Tibial nerve (tissue), 4 donors: ENCODE data around the gene PIN1. TPM values are rescaled to one million over a fixed set of nuclear protein-coding genes. Genes with fewer than 3 reads are reported as not detected.

Experiments
- DNase-seq, 2 donors: peaks; one replicate each; pipeline ENCODE4 v3.0.0-alpha.2; 2019; ENCODE audit warnings: low spot score in 2 of 2
- H3K27ac ChIP-seq, 4 donors: fragments of 200-600 bp; sonication (generic) in 3 of 4; one replicate each; pipeline ENCODE4 v1.5.1; 2017 to 2019; ENCODE audit warnings: mild to moderate bottlenecking in 1 of 4
- H3K27me3 ChIP-seq, 2 donors: fragments of 200-600 bp; sonication (generic) in 1 of 2; one replicate each; pipeline versions ENCODE4 v1.5.1 to v1.6.0; 2017 to 2019
- H3K36me3 ChIP-seq, 3 donors: fragments of 200-600 bp; sonication (generic); one replicate each; pipeline ENCODE4 v1.5.1; 2018 to 2019
- H3K4me1 ChIP-seq, 4 donors: fragments of 200-600 bp; sonication (generic) in 3 of 4; one replicate each; pipeline ENCODE4 v1.5.1; 2017 to 2019
- H3K4me3 ChIP-seq, 4 donors: fragments of 200-600 bp; sonication (generic) in 3 of 4; one replicate each; pipeline ENCODE4 v1.5.1; 2017 to 2019; ENCODE audit warnings: mild to moderate bottlenecking in 1 of 4, moderate library complexity in 1 of 4
- H3K9me3 ChIP-seq, 4 donors: fragments of 200-600 bp; sonication (generic) in 3 of 4; one replicate each; pipeline ENCODE4 v1.5.1; 2017 to 2019
- EP300 ChIP-seq, 2 donors: sonication (generic); formaldehyde crosslinking; IDR thresholded peaks; one replicate each; pipeline ENCODE4 v1.6.1; 2017; ENCODE audit warnings: antibody characterized with exemption in 2 of 2, mild to moderate bottlenecking in 1 of 2
- POLR2A ChIP-seq, 2 donors: fragments of 450-650 bp; IDR thresholded peaks; one replicate each; pipeline ENCODE4 v1.6.1; 2017; ENCODE audit warnings: antibody characterized with exemption in 2 of 2, mild to moderate bottlenecking in 2 of 2, moderate library complexity in 2 of 2
- WGBS, 2 donors: methylation state at CpG; one replicate each; pipeline ENCODE4 v1.1.5; 2018; 5-methylcytosine and 5-hydroxymethylcytosine counted together
- total RNA-seq, 4 donors: library from RNA; depleted of rRNA; stranded (reverse); fragments of >200 nt; gene quantifications; one replicate each; pipeline ENCODE4 v1.1.0, GENCODE V29; 2016
- TF ChIP-seq, protein P1 (sequence below), 5 experiments: fragments of 200-600 bp in 3 of 5; fragments of 450-650 bp in 2 of 5; sonication (generic) in 3 of 5; IDR thresholded peaks; one replicate each; pipeline ENCODE4 v1.5.1; 2016 to 2019; ENCODE audit warnings: antibody characterized with exemption in 5 of 5, mild to moderate bottlenecking in 3 of 5, moderate library complexity in 2 of 5

PIN1 gene
- total RNA-seq, 4 donors from 2014 or later = 90.6 to 124 (median 103) TPM

DNA sequence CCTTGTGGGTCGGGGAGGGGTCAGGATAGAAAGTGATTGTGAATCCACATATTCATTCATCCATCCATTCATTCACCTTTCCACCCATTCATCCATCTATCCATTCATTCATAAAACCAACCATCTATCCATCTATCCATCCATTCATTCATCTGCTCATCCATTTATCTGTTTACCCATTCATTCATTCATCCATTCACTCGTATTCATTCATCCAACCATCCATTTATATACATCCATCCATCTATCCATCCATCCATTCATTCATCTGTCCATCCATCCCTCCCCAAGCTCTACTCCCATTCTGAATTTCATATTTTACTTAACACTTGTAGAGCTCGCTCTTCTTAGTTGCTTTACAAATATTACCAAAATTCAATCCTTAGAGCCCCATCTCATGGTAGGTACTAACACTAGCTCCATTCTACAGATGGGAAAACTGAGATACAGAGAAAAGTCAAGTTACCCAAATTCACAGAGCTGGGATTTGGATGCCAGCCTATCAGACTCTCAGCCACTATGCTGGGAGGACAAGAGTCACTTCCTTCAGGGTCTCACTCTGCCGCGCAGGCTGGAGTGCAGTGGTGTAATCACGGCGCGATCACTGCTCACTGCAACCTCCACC is 37.6 kb downstream of the PIN1 start:
- no peak for DNase-seq
- WGBS, 2 donors = 95% methylated on average over 8 of the region's 8 CpGs
- Histone ChIP-seq H3K4me1 (no peaks in the 10 kb centered on the region), H3K9me3 (peaks cover 0 to 4% (median 0%) of the 10 kb centered on the region in 4 donors), H3K27ac (no peak overlapping the region), H3K36me3 (no peaks in the 10 kb centered on the region), H3K4me3 (no peak overlapping the region), H3K27me3 (no peaks in the 10 kb centered on the region)
- TF ChIP-seq POLR2A (IDR thresholded peaks at IDR 0.05) = no peak
- no peak for TF ChIP-seq EP300 (IDR thresholded peaks at IDR 0.05)
- TF ChIP-seq, protein P1, sequence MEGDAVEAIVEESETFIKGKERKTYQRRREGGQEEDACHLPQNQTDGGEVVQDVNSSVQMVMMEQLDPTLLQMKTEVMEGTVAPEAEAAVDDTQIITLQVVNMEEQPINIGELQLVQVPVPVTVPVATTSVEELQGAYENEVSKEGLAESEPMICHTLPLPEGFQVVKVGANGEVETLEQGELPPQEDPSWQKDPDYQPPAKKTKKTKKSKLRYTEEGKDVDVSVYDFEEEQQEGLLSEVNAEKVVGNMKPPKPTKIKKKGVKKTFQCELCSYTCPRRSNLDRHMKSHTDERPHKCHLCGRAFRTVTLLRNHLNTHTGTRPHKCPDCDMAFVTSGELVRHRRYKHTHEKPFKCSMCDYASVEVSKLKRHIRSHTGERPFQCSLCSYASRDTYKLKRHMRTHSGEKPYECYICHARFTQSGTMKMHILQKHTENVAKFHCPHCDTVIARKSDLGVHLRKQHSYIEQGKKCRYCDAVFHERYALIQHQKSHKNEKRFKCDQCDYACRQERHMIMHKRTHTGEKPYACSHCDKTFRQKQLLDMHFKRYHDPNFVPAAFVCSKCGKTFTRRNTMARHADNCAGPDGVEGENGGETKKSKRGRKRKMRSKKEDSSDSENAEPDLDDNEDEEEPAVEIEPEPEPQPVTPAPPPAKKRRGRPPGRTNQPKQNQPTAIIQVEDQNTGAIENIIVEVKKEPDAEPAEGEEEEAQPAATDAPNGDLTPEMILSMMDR (IDR thresholded peaks at IDR 0.05) = no peak

DNA sequence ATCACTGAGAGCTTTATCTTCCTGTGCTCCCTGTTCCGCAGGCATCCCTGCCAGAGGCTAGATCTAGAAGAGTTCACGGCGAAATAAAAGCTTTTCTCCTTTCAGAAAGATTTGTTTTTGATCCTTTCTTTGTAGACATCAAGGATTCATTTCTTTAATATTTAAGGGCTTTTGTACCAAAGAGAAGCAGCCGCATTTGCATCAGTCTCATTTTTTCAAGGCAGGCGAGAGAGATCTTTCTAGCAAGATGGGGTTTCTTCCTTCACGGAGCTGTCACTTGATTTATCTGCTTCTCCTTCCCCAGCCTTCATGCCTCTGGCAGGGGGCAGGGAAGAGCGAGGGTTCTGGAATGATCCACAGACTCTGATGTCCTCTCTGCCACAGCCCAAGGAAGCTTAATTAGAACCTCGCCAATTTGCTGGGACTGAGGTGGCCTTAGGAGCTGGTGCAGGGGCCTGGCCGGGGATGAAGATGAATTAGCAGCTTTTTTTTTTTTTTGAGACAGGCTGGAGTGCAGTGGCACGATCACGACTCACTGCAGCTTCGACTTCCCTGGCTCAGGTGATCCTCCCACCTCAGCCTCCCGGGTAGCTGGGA is 40.0 kb downstream of the PIN1 start:
- no peak for DNase-seq
- WGBS, 2 donors = 66 to 67% methylated on average over 13 of the region's 13 CpGs
- Histone ChIP-seq H3K4me1 (no peaks in the 10 kb centered on the region), H3K27me3 (no peaks in the 10 kb centered on the region), H3K9me3 (peaks cover 0 to 5% (median 0%) of the 10 kb centered on the region in 4 donors), H3K27ac (no peak overlapping the region), H3K4me3 (no peak overlapping the region), H3K36me3 (no peaks in the 10 kb centered on the region)
- TF ChIP-seq POLR2A (IDR thresholded peaks at IDR 0.05) = no peak
- no peak for TF ChIP-seq EP300 (IDR thresholded peaks at IDR 0.05)
- TF ChIP-seq, protein P1 (IDR thresholded peaks at IDR 0.05) = no peak

DNA sequence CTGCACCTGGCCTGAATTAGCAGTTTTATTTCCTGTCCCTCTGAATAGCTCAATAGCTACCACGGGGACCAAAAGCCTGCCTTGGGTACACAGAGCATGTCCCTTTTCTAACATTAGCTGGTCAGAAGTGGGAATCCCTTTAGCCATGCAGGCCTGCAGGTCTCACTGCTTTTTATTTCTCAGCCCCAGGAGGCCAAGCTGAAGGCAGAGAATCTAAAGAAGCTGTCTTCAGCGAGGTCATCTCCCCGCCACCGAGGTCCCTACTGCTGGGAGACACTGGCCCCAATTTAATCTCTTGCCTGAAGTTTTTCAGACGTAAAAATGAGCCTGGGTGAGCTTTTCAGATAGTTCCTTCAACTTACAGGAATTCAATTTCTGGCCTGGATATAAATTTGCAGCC is 40.7 kb downstream of the PIN1 start:
- Histone ChIP-seq H3K4me3 (no peak overlapping the region), H3K36me3 (no peaks in the 10 kb centered on the region), H3K4me1 (no peaks in the 10 kb centered on the region), H3K27ac (no peak overlapping the region), H3K9me3 (peaks cover 0 to 5% (median 0%) of the 10 kb centered on the region in 4 donors), H3K27me3 (no peaks in the 10 kb centered on the region)
- WGBS, 2 donors = 60 to 61% methylated on average over 5 of the region's 5 CpGs
- no peak for DNase-seq
- no peak for TF ChIP-seq EP300 (IDR thresholded peaks at IDR 0.05)

DNA sequence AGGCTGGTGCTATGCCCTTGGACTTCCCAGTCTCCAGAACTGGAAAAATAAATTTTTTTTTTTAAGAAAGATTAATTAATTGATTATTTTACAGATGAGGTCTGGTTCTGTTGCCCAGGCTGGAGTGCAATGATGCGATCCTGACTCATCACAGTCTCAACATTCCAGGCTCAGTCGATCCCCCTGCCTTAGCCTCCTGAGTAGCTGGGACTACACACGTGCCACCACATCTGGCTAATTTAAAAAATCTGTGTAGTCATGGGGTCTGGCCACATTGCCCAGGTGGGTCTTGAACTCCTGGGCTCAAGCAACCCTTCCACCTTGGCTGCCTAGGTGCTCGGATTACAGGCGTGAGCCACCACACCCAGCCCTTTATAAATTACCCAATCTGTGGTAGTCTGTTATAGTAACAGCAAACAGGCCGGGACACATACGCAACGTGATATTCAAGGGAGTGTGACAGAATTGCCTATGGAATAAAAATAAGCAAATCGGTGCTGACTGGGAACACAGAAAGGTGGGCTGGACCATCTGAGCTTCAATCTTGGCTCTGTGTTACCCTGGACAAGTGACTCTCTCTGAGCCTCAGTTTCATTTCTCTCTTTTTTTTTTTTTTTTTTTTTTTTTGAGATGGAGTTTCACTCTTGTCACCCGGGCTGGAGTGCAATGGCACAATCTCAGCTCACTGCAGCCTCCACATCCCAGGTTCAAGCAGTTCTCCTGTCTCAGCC is 42.8 kb downstream of the PIN1 start:
- WGBS, 2 donors = 88 to 92% methylated on average over 10 of the region's 10 CpGs
- Histone ChIP-seq H3K27me3 (no peaks in the 10 kb centered on the region), H3K9me3 (peaks cover 0 to 5% (median 0%) of the 10 kb centered on the region in 4 donors), H3K27ac (no peak overlapping the region), H3K36me3 (no peaks in the 10 kb centered on the region), H3K4me3 (no peak overlapping the region), H3K4me1 (no peaks in the 10 kb centered on the region)
- no peak for DNase-seq
- no peak for TF ChIP-seq EP300 (IDR thresholded peaks at IDR 0.05)
- TF ChIP-seq POLR2A (IDR thresholded peaks at IDR 0.05) = no peak
- TF ChIP-seq, protein P1 (IDR thresholded peaks at IDR 0.05) = no peak

DNA sequence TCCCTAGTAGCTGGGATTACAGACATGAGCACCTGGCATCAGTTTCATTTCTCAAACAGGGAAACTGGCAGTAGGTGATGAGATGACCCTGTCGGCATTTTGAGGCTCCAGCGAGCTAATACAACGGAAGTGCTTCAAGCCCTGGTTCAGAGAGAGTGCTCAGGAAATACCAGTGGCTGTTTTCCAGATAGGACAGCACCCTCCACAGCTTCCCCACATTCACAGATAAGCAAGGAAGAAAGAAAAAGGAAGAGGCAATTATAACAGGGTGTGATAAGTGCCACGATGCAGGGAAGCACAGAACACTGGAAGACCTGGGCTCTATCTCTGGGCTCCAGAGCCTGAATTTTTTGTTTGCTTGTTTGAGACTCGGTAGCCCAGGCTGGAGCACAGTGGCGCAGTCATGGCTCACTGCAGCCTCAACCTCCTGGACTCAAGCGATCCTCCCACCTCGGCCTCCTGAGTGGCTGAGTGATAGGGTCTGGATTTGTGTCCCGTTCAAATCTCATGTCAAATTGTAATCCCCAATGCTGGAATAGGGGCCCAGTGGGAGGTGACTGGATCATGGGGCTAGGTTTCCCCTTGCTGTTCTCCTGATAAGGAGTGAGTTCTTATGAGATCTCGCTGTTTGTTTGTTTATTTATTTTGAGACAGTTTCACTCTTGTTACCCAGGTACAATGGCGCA is 43.5 kb downstream of the PIN1 start:
- TF ChIP-seq EP300 (IDR thresholded peaks at IDR 0.05) = no peak
- TF ChIP-seq, protein P1 (IDR thresholded peaks at IDR 0.05) = no peak
- no peak for TF ChIP-seq POLR2A (IDR thresholded peaks at IDR 0.05)
- Histone ChIP-seq H3K27me3 (no peaks in the 10 kb centered on the region), H3K4me3 (no peak overlapping the region), H3K4me1 (no peaks in the 10 kb centered on the region), H3K36me3 (no peaks in the 10 kb centered on the region), H3K27ac (no peak overlapping the region), H3K9me3 (peaks cover 0 to 5% (median 0%) of the 10 kb centered on the region in 4 donors)
- no peak for DNase-seq
- 85 to 88% methylated on average over 11 of the region's 11 CpGs for WGBS, 2 donors
